ENCODE measurements around the gene AKT2.

The AKT2 gene

DNA sequence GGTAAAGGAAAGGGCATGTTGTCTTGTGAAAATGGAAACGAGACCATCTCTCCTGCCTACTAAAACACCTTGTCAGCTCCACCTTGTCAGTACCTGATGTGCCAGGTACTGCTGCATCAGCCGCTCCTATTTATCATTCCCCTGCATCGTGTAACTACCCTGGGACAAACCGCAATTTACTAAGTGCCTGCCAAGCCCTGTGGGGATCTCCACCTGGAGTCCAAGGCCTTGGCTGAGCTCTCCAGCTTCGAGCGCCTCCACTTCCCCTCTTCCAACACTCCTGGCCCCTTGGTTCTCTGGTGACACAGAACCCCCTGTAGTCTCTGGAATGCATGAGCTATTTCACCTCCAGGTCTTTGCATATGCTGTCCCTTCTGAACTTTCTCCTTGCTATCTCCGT is 32.8 kb downstream of the AKT2 start:
- DNase-seq (ENCODE audit: low read depth in 2 of 2): no peak

- DNase-seq (ENCODE audit: low read depth in 2 of 2): no peak
Measured at GRCh38 chr19:40251991-40252390, 33.2 kb downstream of the AKT2 start.

DNA sequence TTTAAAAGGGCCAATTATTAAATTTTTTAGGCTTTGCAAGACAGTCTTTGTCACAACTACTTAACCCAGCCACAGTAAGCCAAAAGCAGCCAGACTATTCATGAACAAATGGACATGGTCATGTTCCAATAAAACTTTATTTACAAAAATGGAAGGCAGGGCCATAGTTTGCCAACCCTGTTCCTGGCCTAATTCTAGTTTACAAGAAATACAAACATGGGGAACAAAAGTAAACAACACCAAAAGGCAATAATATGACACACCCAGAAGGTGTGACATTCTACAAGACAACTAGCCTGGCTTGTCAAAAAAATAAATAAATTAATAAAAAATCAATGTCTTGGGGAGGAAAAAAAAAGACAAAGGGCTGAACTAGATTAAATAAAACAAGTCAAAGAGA is 33.9 kb downstream of the AKT2 start:
- DNase-seq (ENCODE audit: low read depth in 2 of 2): no peak

DNA sequence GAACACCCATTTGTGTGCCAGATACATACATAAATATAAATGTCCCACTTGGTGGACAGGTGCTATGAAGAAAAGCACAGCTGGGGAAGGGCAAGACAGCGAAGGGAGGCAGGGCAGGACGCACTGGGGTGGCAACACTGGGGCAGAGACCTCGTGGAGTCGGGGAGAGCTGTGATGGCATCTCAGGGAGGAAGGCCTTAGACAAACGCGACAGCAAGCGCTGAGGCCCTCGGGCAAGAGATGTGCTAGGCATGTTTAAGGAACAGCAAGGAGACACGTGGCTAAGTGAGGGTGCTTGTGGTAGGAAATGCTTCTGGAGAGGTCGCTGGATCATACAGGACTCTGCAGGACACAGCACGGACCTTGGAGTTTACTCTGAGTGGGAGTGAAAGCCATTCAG is 35.4 kb downstream of the AKT2 start:
- DNase-seq (ENCODE audit: low read depth in 2 of 2): no peak

DNA sequence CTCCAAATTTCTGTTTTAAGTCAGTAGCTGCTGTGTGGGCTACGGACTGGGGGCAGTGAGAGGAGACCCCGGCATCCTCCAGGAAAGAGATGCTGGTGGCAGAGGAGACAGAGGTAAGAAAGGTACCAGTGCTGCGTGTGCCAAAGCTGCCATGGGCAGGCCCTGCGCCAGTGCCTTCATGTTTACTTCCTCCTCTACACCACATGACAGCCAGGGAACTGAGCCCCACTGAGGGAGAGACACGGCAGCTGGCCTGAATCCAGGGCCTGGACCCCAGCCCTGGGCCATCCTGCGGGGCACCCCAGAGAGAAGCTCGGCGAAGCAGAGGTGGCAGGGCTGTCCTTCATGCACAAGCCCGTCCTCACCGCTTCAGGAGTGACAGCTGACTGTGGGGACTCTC is 35.9 kb downstream of the AKT2 start:
- DNase-seq (ENCODE audit: low read depth in 2 of 2): no peak

- no peak for DNase-seq (ENCODE audit: low read depth in 2 of 2)
Measured at GRCh38 chr19:40247735-40248262, 37.3 kb downstream of the AKT2 start.

DNA sequence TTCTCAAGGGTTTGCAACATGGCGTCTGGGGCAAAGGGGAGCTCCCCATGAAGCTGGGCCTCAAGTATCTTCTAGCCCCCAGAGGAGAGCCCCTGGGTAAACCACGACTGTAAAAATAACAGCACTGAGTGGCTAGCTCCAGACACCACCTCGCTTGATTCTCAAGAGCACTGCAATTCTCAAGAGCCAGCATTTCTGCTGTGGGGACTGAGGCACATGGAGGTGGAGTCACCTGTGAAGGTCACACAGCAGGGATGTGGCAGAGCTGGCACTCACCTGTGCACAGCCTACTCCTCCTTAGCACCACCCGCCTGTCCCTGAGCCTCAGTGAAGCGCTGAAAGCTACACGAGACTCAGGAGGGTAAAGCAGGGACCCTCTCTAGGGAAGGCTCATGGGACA is 38.0 kb downstream of the AKT2 start:
- no peak for DNase-seq (ENCODE audit: low read depth in 2 of 2)

GRCh38 chr19:40246292-40247073 is 38.7 kb downstream of the AKT2 start:
- DNase-seq (ENCODE audit: low read depth in 2 of 2): no peak

GRCh38 chr19:40245506-40246128 is 39.5 kb downstream of the AKT2 start:
- no peak for DNase-seq (ENCODE audit: low read depth in 2 of 2)

- DNase-seq (ENCODE audit: low read depth in 2 of 2): no peak
Measured at GRCh38 chr19:40244579-40245317, 40.4 kb downstream of the AKT2 start.

DNA sequence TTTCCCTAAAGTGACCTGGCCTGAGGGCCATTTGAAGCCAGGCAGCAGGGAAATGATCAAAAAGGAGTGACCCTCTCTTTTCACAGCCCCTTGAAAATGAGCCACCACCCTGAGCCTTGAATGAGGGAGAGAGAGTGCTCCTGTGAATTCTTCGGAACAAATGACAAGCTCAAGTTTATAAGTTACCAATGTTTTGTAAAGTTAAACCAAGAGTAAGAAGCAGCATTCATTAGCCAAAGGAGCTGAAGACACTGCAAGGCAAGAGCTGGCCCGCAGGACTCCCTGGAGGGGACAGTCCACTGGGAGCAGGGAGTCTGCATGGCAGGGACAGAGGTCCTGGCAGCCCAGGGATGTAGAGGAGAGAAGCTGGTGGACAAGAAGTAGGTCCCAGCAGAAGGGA is 42.0 kb downstream of the AKT2 start:
- DNase-seq (ENCODE audit: low read depth in 2 of 2): no peak

DNA sequence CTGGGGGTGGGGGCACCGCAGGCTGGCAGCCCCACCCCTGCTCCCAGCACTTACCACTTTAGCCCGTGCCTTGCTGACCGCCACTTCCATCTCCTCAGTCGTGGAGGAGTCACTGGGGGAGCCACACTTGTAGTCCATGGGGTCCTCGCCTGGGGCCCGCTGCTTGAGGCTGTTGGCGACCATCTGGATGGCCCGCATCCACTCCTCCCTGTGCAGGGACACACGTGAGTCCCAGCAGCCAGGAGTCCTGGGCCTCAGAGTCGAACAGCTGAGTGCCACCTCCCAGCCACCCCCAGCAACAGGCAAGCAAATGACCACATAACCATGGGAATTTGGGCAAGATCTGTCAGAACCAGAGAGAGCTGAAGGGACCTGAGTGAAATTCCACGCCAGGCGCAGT is 42.7 kb downstream of the AKT2 start:
- DNase-seq (ENCODE audit: low read depth in 2 of 2): no peak

DNA sequence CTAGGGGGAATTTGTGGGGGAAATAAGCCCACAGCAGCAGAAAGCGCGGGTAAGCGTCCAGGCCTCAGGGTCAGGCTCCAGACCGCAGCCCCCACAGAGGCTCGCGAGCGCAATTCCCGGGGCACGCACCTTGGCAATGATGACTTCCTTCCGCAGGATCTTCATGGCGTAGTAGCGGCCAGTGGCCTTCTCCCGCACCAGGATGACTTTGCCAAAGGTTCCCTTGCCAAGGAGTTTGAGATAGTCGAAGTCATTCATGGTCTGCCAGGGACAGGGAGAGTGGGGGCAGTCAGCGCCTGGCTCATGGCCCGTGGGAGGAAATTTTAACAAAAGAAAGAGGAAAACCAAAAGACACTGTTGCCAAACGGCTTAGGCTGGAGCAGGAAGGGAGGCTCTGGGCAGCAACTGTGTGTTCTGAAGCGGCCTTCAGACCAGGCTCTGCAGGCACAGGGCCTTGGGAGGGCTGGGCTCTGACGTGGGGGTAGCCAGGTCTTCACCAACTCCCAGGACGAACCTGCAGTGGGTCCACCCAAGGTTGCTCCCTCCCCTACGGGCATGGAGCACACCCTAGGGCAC is 43.2 kb downstream of the AKT2 start:
- no peak for DNase-seq (ENCODE audit: low read depth in 2 of 2)

- DNase-seq (ENCODE audit: low read depth in 2 of 2): no peak
Measured at GRCh38 chr19:40241125-40241808, 43.9 kb downstream of the AKT2 start.

DNA sequence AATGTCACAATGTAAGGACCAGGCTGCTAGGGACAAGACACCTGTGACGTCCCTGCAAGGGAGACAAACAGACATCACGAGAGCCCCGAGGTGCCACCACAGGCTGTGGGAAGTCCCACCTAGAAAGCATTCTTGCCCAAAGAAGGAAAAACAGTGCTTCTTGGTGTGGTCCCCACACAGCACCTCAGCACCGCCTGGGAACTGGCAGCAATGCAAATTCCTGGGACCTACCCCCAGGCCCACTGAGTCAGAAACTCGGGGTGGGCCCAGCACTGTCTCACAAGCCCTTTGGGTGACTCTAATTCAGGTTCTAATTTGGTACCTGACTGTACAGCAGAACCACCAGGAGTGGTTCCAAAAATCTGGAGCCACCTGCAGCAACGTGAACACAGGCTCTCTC is 44.8 kb downstream of the AKT2 start:
- DNase-seq (ENCODE audit: low read depth in 2 of 2): no peak

DNA sequence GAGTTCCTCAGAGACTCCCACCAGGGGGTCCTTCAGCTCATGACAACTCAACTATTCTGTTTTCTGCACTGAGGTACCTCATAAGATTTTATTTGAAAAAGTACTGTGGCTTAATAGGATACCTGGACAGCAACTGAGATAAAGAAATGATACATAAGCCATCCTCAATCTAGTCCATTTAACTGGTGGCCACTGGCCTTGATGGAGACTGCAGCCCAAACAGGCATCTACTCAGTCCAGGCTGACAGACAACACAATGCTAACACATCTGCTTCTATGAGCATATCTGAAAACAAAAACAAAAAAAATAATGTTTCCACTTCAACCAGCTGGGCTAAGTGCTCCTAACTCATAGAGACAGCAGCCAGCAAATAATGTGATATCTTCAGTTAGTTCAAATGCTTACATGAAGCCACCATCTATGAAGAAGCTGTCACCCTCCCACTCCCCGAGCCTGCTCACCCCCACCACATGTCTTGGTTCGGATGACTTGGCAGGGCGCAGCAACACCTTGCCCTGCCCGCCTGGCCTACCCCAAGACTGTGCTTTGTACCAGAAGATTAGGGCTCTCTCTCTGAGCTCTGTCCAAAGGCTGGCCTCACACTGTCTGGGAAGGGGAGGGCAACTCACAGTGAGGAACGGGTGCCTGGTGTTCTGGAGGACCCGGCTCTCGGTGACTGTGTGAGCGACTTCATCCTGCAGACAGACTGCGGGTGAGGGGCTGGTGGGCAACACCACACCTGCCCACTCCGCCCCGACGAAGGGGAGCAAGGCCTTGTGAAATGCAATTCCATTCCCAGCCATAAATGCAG is 45.5 kb downstream of the AKT2 start:
- DNase-seq (ENCODE audit: low read depth in 2 of 2): no peak

DNA sequence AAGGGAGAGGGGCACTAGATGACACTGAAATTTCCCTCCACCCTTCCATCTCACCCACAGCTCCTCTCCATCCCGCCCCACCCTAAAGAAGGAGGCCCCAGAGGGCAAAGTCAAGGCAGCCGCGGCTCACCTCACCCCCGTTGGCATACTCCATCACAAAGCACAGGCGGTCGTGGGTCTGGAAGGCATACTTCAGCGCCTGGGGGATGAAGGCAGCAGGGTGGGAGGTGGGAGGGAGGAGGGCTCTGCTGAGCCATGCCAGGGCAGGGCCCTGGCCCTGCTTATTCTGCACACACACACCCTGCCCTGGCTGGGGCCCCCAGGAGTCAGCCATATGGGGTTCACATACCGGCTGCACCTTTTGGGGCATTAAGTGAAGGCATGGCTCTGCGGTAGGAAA is 46.4 kb downstream of the AKT2 start:
- no peak for DNase-seq (ENCODE audit: low read depth in 2 of 2)

- no peak for DNase-seq (ENCODE audit: low read depth in 2 of 2)
Measured at GRCh38 chr19:40237791-40238190, 47.4 kb downstream of the AKT2 start.

DNA sequence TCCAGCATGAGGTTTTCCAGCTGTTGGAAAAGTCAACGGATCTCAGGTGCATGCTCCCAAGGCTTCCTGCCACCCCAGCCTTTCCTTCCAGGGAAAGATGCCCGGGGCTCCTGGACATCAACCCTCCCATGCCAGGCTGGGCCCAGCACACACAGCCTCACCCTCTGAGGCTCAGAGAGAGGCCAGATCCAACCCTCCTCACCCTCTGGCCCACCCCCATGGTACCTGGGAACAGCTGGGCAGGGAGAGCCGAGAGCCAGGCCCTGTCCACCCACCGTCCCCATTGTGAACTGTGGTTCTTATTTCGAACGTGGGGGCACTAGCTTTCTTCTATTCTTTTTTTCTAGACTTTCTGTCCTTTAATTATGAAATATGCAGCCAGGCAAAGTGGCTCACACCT is 48.8 kb downstream of the AKT2 start:
- no peak for DNase-seq (ENCODE audit: low read depth in 2 of 2)

GRCh38 chr19:40236026-40236355 is 49.2 kb downstream of the AKT2 start:
- DNase-seq (ENCODE audit: low read depth in 2 of 2): no peak
